Measurements from ENCODE around the gene TAF6.

DNA sequence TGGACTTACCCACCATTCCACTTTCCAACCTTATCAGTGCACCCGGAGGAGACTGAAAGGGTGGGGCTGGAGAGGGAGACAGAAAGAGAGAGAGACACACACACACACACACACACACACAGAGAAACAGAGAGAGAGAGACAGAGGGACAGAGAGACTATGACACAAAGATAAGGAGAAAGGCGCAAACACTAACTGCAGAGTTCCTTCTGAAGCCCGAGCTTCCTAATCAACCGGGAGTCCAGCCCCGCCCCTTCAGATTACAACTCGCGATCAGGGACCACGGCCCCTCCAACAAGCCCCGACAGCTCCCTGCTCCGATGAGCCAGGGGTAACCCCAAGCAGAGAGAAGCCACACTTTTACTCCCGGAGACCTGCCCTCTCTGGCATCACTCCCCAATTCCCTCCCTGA is 48.8 kb upstream of the TAF6 start:
- TF ChIP-seq, protein P1, sequence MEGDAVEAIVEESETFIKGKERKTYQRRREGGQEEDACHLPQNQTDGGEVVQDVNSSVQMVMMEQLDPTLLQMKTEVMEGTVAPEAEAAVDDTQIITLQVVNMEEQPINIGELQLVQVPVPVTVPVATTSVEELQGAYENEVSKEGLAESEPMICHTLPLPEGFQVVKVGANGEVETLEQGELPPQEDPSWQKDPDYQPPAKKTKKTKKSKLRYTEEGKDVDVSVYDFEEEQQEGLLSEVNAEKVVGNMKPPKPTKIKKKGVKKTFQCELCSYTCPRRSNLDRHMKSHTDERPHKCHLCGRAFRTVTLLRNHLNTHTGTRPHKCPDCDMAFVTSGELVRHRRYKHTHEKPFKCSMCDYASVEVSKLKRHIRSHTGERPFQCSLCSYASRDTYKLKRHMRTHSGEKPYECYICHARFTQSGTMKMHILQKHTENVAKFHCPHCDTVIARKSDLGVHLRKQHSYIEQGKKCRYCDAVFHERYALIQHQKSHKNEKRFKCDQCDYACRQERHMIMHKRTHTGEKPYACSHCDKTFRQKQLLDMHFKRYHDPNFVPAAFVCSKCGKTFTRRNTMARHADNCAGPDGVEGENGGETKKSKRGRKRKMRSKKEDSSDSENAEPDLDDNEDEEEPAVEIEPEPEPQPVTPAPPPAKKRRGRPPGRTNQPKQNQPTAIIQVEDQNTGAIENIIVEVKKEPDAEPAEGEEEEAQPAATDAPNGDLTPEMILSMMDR (conservative IDR thresholded peaks at IDR 0.05; ENCODE audit: low read depth in 2 of 2) = no peak
- TF ChIP-seq NANOG (IDR thresholded peaks at IDR 0.05; ENCODE audit: borderline replicate concordance) (no peak), EZH2 (IDR thresholded peaks at IDR 0.05; ENCODE audit: low read depth, unreplicated experiment) (no peak), JUNB (IDR thresholded peaks at IDR 0.05; ENCODE audit: unreplicated experiment) (no peak), ZNF331 (CRISPR knock-in tag; IDR thresholded peaks at IDR 0.05; ENCODE audit: low read depth) (no peak), POLR2AphosphoS5 (IDR thresholded peaks at IDR 0.05; ENCODE audit: low read depth) (no peak)
- TF ChIP-seq, protein P2, sequence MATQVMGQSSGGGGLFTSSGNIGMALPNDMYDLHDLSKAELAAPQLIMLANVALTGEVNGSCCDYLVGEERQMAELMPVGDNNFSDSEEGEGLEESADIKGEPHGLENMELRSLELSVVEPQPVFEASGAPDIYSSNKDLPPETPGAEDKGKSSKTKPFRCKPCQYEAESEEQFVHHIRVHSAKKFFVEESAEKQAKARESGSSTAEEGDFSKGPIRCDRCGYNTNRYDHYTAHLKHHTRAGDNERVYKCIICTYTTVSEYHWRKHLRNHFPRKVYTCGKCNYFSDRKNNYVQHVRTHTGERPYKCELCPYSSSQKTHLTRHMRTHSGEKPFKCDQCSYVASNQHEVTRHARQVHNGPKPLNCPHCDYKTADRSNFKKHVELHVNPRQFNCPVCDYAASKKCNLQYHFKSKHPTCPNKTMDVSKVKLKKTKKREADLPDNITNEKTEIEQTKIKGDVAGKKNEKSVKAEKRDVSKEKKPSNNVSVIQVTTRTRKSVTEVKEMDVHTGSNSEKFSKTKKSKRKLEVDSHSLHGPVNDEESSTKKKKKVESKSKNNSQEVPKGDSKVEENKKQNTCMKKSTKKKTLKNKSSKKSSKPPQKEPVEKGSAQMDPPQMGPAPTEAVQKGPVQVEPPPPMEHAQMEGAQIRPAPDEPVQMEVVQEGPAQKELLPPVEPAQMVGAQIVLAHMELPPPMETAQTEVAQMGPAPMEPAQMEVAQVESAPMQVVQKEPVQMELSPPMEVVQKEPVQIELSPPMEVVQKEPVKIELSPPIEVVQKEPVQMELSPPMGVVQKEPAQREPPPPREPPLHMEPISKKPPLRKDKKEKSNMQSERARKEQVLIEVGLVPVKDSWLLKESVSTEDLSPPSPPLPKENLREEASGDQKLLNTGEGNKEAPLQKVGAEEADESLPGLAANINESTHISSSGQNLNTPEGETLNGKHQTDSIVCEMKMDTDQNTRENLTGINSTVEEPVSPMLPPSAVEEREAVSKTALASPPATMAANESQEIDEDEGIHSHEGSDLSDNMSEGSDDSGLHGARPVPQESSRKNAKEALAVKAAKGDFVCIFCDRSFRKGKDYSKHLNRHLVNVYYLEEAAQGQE (IDR thresholded peaks at IDR 0.05; ENCODE audit: unreplicated experiment) = no peak
